Right ventricle myocardium superior (tissue), 1 donor: Measurements from ENCODE around the gene MARVELD2. TPM values are rescaled to one million over a fixed set of nuclear protein-coding genes. Genes with fewer than 3 reads are reported as not detected.

Experiments
- ATAC-seq: fragments of 200-7000 bp; cut with Tn5 transposase; one replicate; pipeline ENCODE4 v1.9.1; 2020; ENCODE audit warnings: mild to moderate bottlenecking; ENCODE audit not compliant: poor library complexity
- DNase-seq: peaks from one replicate; pipeline ENCODE4 v3.0.0-alpha.2; 2020
- intact Hi-C: fragments of 100-400 bp; cut with DNase I; formaldehyde crosslinking; loops from one replicate; pipeline ENCODE4 v1.11.2; 2022
- total RNA-seq: library from RNA; stranded (reverse); fragmentation: NEBNext Ultra II Directional; extraction: Animal tissue kit (Norgen Biotek cat#: 25700); gene quantifications from one replicate; pipeline ENCODE4 v1.2.1, GENCODE V29; 2021
- donor health status: DM: no; HTN: yes; CAD: no; lungs with severe emphysema.

Gene MARVELD2
- total RNA-seq, 1 donor from 2014 or later = 0.94 TPM

- DNase-seq (no peak), ATAC-seq (no peak)
- intact Hi-C loops = no loop called here
These were observed 70.0 kb downstream of the MARVELD2 start for GRCh38 chr5:69484891-69485290.

GRCh38 chr5:69485471-69485870 is 70.6 kb downstream of the MARVELD2 start:
- ATAC-seq = no peak
- DNase-seq = no peak
- intact Hi-C loops = no loop called here

- intact Hi-C loops = no loop called here
- DNase-seq (no peak), ATAC-seq (no peak)
These were observed 74.3 kb downstream of the MARVELD2 start for GRCh38 chr5:69489246-69489645.

- ATAC-seq (no peak), DNase-seq (no peak)
- intact Hi-C loops = no loop called here
These were observed 76.1 kb downstream of the MARVELD2 start for GRCh38 chr5:69491027-69491426.

GRCh38 chr5:69491838-69492390 is 77.0 kb downstream of the MARVELD2 start:
- ATAC-seq (no peak), DNase-seq (no peak)
- intact Hi-C loops = no loop called here

- peak; percentile 78 for ATAC-seq
- intact Hi-C loops = no loop called here
- DNase-seq = no peak
These were observed 77.5 kb downstream of the MARVELD2 start, which contains the start of gene OCLN for GRCh38 chr5:69492391-69492922. Gene OCLN (plus strand): TSS chr5:69492790. CDS start chr5:69504245, 11,455 bp downstream.

- ATAC-seq = peak; percentile 53
- intact Hi-C loops = no loop called here
- DNase-seq = peak; percentile 43
These were observed 78.0 kb downstream of the MARVELD2 start for GRCh38 chr5:69492923-69493395.

- DNase-seq (no peak), ATAC-seq (peak; percentile 49)
- intact Hi-C loops = no loop called here
These were observed 78.6 kb downstream of the MARVELD2 start for GRCh38 chr5:69493396-69494133.

Other genes starting within 250 kb of the MARVELD2 start
- 2.5 TPM for gene CCNB1, start 248.0 kb upstream of the MARVELD2 start, total RNA-seq
- 3.2 TPM for gene CENPH, start 225.5 kb upstream of the MARVELD2 start, total RNA-seq
- 14.8 TPM for gene CDK7, start 180.2 kb upstream of the MARVELD2 start, total RNA-seq
- gene CCDC125, start 82.3 kb upstream of the MARVELD2 start, total RNA-seq = 2.8 TPM
- 42.3 TPM for gene AK6, start 45.6 kb upstream of the MARVELD2 start, total RNA-seq
- gene TAF9, start 45.6 kb upstream of the MARVELD2 start, total RNA-seq = 29.9 TPM
- gene RAD17, start 45.3 kb upstream of the MARVELD2 start, total RNA-seq = 17.8 TPM
- 2.0 TPM for gene OCLN, start 77.7 kb downstream of the MARVELD2 start, total RNA-seq
- gene GTF2H2C, start 145.1 kb downstream of the MARVELD2 start, total RNA-seq = 19.5 TPM